ENCODE results near the gene ADCY1. TPM values are rescaled to one million over a fixed set of nuclear protein-coding genes. Genes with fewer than 3 reads are reported as not detected.
"Not testable (repeated sequence)": the region's sequence is repeated elsewhere in the genome, so short reads cannot be mapped to it uniquely, and the experiment has no call there.

The ADCY1 gene
- total RNA-seq (2014; rRNA removed; shearing (Covaris generic)), result 1.6 and 2.3 TPM in 2 replicates

DNA sequence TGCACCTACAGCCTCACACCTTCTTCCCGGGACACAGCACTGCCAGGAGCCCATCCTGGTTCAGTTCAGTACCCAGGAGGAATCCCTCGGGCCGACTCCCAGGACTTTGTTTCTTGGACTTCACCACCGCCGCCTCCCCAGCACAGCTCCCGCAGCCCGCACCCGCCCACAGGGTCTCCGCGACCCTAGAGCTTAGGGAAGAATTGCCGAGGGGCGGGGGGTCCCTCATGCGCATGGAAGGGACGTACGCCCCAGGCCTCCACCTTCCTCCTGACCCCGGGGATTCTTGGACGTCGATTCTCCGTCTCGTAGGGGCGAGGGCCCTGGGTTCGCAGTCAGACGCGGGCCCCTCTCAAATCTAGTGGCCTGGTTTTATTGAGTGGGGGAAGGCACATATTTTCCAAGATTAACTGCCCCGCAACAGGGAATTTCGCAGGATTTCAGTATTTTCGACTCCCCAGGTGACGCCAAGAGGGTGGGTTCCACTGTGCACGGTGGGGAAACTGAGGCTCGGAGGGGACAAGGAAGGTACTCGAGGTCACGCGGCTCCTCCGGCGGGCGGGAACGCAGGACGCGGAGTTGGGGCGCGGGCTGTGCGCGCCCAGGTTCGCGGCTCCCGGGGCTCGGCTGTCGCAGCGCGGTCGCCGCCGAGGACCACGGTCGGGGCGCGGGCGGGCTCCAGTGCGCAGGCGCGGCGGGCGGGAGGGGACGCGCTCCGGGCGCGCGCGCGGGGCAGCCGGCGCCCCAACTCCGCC, at the start of gene ADCY1:
ADCY1 (plus strand) TSS at position 708 of the 755 bp plus-strand sequence. CDS start 176 bp downstream, outside the sequence.
- no peak for DNase-seq (ENCODE audit: low spot score)

DNA sequence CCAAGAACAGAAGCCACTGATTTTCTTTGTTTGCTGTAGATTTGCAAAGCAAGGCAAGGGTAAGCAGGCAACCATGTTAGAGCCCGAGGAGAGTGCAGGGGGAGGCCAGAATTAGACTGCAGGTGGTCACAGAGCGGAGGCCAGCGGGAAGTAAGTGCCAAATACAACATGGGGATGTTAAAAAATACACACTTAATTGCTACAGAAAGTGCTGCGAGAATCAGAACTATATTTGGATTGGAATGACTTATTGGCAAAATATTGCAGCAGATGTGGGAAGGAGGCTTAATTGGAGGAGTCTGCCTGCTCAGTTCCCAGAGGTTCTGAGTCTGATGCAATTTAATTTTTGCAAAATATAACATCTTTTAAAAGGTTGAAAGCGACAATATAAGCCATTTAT, 49.7 kb upstream of the ADCY1 start:
- no peak for DNase-seq (ENCODE audit: low spot score)

GRCh38 chr7:45525057-45525456, 49.1 kb upstream of the ADCY1 start:
- DNase-seq (ENCODE audit: low spot score), result no peak

- DNase-seq (ENCODE audit: low spot score), result no peak
These were observed 30.7 kb upstream of the ADCY1 start for GRCh38 chr7:45543473-45543872.

DNA sequence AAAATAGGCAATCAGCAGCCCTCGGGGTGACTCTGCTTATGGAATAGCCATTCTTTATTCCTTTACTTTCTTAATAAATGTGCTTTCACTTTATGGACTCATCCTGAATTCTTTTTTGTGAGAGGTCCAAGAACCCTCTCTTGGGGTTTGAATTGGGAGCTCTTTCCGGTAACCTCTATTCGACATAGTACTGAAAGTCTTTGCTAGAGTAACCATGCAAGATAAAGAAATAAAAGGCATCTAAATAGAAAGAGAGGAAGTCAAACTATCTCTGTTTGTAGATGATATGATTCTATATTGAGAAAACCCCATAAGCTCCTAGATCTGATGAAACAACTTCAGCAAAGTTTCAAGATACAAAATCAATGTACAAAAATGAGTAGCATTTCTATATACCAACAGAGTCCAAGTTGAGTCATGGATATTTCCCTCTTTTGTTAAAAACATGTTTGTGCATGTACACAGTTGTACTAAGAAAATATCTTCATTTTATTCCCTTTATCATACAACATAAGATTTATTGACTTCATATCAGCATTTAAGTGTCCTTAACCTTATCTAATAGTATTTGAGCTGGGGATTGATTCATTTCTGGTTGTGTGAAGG, 29.0 kb upstream of the ADCY1 start:
- not testable (repeated sequence) for DNase-seq (ENCODE audit: low spot score)

DNA sequence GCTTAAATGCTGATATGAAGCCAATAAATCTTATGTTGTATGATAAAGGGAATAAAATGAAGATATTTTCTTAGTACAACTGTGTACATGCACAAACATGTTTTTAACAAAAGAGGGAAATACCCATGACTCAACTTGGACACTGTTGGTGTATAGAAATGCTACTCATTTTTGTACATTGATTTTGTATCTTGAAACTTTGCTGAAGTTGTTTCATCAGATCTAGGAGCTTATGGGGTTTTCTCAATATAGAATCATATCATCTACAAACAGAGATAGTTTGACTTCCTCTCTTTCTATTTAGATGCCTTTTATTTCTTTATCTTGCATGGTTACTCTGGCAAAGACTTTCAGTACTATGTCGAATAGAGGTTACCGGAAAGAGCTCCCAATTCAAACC, 25.3 kb upstream of the ADCY1 start:
- DNase-seq (ENCODE audit: low spot score), result not testable (repeated sequence)

DNA sequence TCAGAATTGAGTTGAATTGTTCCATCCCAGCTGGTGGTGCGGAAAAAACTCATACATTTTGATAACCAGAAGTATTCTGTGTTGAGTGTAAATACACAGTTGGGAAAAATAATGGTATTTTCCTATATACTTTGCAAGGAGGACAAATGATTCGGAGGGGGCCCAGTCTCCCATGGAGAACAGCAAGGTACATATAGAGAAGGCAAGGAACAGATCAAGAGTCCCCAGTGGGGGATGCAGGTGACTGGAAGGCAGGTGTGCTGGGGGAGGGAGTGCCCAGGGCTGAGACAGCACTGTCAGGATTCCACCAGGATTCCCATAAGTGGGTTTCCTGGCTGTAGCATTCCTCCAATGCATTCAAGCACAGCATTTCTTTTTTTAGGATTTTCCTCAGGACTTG, 10.8 kb upstream of the ADCY1 start:
- no peak for DNase-seq (ENCODE audit: low spot score)

DNA sequence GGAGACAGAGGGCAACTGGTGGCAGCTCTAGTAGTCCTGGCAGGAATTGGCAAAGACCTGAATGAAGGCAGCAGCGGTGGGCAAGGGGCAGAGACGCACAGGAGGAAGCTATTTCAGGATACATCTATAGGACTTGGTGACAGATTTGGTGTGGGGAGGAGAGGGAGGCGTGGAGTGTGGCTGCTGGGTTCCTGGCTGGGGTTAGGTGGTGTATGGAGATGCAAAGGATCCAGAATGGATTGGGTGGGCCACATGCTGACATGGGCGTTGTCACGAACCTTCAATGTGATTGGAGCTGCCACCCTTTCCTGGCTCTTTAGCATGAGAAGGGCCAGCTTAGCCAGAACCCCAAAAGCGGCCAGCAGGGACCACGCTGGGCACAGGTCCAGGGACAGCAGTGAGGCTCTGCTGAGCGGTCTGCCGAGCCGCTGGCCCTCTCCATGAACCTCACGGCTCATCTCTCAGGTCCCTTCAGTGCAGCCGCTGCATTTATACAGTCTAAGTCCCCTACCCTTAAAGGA, 10.2 kb upstream of the ADCY1 start:
- DNase-seq (ENCODE audit: low spot score), result peak; percentile 10

DNA sequence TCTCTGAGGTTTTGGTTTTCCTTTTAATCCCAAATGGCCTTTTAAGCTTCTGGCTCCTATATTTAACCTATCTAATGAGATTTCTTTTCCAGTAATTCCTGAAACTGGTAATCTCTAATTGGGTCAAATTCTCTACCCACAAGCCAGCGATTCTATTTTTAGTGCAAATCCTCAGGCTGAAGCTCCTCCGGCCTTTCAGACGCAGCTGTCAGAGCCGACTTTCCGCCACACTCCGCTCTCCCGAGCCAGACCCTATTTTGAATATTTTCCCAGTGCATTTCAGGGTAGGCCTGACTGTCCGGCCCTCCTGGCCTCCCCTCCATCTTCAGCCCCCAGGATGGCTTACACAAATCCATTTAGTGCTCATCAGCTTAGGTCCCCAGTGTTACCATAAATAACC, 9.7 kb upstream of the ADCY1 start:
- no peak for DNase-seq (ENCODE audit: low spot score)

DNA sequence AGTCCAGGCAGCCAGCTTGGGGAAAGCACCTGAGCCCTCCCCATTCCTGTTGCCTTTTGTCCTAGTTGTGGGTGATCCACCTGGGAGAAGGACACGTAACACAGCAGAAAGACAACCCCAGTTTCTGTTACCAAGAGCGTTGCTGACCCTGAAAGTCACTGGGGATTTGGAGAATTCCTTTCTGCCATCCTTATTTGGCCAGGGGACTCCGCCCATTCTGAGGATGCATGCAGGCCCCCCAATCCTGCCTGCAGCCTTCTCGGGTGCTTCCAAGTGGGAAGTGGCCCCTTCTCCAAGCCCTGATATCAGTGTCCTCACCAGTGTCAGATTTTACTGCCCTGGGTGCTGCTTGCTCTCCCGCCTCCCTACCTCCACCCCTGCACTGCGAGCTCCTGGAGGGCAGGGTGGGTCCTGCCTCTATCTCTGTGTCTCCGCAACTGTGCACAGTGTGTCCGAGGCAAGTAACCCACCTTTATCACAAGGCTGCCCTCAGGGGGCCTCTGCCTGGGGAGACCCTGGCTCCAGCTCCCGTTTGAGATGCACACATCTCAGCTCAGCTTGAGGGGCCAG, 9.2 kb upstream of the ADCY1 start:
- DNase-seq (ENCODE audit: low spot score), result no peak

DNA sequence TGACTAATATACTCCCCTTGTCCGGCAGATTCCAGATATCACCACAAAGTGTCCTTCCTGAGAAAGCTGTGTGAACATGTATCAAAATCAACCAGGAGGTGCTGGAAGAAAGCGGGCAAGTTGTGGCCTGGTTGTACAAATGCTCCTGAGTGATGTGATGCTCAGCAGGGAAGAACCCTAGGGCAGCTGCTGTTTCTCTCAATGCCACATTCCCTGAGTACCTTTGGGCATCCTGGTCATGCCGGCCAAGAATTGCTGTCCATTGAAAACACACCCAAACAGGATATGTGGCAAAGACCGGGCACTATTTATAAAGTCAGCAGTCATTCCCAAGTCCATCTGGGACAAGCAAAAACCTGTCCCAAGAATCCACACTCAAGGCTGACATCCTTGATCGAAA, 7.8 kb upstream of the ADCY1 start:
- DNase-seq (ENCODE audit: low spot score), result no peak

DNA sequence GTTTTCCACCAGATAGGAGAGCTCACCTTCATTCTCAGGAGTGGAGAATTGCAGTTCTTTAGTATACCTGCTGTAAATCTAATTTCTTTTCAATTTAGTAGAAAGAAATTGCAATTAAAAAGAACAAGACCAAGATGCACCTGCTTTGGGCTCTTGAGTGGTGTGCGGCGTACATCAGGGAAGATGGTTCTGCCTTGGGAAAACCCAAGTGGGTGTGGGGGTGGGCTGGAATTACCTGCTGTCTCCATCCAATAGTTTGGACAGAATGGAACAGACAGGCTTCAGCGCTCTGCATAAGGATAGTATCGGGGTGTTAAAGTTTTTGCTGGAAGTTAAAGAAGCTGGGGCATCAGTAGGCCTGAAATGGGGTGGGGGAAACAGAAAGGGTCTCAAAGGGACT, 7.2 kb upstream of the ADCY1 start:
- DNase-seq (ENCODE audit: low spot score), result no peak

- no peak for DNase-seq (ENCODE audit: low spot score)
These were observed 6.5 kb upstream of the ADCY1 start for GRCh38 chr7:45567713-45568112.

DNA sequence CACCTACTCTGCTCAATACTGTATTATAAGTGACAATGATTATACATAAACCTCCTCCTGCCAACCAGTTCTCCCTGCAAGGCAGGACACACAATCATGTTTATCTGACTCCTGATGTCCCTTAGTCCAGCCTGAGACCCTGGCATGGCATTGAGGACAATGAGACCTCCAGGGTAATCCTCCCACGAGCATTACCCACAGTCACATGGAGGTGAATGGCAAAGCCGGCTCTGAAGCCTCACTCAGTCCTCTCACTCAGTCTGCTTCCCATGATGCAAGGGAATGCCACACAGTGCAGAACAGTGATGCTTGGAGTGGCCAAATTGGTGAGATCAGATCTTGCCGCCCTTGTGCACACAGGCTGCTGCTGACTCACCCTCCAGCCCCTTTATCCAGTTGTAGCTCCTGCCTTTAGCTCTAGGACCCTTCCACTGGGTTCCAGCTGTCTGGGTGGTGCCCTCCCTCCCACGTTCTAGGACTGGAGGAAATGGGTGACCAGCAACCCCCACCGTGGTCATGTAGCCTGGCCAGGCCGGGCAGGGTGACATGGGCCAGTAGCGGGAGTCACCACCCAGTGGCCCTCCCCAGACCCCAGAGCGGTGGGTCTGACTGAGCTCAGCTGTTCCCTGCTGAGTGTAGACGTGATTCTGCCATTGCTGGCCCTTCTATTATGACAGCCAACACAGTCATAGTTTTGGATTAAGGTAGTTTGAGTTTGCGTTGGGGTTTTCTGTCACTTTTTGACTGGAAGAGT, 5.5 kb upstream of the ADCY1 start:
- DNase-seq (ENCODE audit: low spot score), result no peak

- no peak for DNase-seq (ENCODE audit: low spot score)
These were observed 4.9 kb upstream of the ADCY1 start for GRCh38 chr7:45569290-45569685.

DNA sequence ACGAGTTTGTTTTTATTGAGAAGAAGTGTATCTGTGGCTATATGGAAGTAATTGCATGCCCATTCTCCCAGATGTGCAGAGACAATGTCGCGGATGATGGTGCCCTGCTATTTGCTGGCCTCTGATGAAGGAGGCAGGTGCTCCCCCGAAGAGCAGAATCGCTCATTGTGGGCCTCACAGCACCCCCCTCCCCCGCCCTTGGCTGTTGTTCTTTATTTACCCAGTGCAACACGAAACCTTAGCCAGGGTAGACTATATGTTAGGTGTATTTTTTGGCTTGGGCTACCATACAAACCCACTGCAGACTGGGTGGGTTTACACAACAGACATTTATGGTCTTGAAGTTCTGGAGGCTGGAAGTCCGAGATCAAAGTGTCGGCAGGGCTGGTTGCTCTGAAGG, 3.4 kb upstream of the ADCY1 start:
- no peak for DNase-seq (ENCODE audit: low spot score)

DNA sequence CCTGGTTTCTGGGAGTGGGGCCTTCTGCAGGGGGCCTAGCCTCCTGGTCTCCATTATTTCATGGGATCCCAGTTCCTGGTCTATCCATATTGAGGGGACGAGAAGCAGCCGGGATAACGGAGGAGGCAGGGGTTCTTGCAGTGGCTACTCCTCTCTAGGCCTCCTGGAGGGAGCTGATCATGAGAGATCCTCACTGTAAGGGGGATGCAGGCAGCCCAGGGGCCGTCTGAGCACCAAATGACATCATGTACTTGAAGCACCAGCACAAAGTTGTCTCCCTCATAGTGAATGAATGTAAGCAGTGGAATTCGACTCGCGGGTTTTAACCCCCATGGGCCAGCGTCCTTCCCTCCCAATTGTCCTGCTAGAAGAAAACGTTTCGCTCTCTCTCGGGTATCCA, 964 bp upstream of the ADCY1 start:
- no peak for DNase-seq (ENCODE audit: low spot score)

DNA sequence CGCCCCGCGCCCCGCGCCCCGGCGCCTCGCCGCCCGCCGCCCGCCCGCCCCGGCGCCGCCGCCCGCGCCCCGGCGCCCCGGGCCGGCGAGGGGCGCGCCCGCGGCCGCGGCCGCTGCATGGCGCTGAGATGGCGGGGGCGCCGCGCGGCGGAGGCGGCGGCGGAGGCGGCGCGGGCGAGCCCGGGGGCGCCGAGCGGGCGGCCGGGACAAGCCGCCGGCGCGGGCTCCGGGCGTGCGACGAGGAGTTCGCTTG, 174 bp downstream of the ADCY1 start:
- DNase-seq (ENCODE audit: low spot score), result no peak

GRCh38 chr7:45574669-45575500, 717 bp downstream of the ADCY1 start:
- DNase-seq (ENCODE audit: low spot score), result peak; percentile 63

GRCh38 chr7:45575501-45576248, 1.5 kb downstream of the ADCY1 start:
- no peak for DNase-seq (ENCODE audit: low spot score)
